Mucosa of gallbladder (tissue), 1 donor: ENCODE data around the gene EFR3B. TPM values are rescaled to one million over a fixed set of nuclear protein-coding genes. Genes with fewer than 3 reads are reported as not detected.
"Not testable (repeated sequence)": the region's sequence is repeated elsewhere in the genome, so short reads cannot be mapped to it uniquely, and the experiment has no call there.

Experiments used
- DNase-seq: peaks from one replicate; pipeline ENCODE4 v3.0.0-alpha.2; 2020; ENCODE audit warnings: low spot score
- total RNA-seq: library from RNA; stranded (reverse); gene quantifications from one replicate; pipeline ENCODE4 v1.2.1, GENCODE V29; 2021
- donor health status: DM: no; HTN: no; CAD: no.

The EFR3B gene, protein sequence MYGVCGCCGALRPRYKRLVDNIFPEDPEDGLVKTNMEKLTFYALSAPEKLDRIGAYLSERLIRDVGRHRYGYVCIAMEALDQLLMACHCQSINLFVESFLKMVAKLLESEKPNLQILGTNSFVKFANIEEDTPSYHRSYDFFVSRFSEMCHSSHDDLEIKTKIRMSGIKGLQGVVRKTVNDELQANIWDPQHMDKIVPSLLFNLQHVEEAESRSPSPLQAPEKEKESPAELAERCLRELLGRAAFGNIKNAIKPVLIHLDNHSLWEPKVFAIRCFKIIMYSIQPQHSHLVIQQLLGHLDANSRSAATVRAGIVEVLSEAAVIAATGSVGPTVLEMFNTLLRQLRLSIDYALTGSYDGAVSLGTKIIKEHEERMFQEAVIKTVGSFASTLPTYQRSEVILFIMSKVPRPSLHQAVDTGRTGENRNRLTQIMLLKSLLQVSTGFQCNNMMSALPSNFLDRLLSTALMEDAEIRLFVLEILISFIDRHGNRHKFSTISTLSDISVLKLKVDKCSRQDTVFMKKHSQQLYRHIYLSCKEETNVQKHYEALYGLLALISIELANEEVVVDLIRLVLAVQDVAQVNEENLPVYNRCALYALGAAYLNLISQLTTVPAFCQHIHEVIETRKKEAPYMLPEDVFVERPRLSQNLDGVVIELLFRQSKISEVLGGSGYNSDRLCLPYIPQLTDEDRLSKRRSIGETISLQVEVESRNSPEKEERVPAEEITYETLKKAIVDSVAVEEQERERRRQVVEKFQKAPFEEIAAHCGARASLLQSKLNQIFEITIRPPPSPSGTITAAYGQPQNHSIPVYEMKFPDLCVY
- total RNA-seq, result 1.8 TPM

DNA sequence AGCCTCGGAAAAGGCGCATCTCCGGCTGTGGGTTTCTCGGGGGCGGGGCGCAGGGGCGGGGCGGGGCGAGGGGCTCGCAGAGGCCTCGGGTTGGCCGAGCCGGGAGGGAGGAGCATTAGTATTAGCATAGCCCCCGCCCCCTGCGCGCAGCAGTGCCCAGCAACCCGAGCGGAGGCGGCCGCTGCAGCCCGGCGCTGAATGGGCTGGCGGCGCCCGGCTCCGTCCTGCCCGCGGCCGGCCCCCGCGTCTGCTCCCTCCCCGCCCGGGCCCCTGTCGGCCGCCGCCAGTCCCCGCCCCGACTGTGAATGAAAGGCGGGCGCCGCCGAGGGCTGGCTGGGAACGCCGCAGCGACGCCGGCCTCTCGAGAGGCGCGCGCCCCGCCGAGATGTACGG lies at the start of gene EFR3B:
Gene EFR3B (plus strand): TSS at position 149 of the 393 bp plus-strand sequence. CDS start 237 bp downstream, at position 386.
- peak; percentile 96 for DNase-seq

- DNase-seq, result no peak
Observed at GRCh38 chr2:24993406-24994145, 48.3 kb upstream of the EFR3B start.

GRCh38 chr2:24994146-24994724 lies 47.6 kb upstream of the EFR3B start:
- DNase-seq, result no peak

DNA sequence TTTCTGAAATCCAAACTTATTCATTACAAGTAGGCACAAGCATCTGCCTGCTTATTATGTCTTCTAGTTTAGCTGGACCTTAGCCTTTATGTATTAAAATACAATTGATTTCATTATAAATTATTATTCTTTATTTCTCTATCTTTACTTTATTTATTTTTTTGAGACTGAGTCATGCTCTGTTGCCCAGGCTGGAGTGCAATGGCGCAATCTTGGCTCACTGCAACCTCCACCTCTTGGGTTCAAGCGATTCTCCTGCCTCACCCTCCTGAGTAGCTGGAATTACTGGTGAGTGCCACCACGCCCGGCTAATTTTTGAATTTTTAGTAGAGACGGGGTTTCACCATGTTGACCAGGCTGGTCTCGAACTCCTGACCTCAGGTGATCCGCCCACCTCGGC lies 42.8 kb upstream of the EFR3B start:
- not testable (repeated sequence) for DNase-seq

DNA sequence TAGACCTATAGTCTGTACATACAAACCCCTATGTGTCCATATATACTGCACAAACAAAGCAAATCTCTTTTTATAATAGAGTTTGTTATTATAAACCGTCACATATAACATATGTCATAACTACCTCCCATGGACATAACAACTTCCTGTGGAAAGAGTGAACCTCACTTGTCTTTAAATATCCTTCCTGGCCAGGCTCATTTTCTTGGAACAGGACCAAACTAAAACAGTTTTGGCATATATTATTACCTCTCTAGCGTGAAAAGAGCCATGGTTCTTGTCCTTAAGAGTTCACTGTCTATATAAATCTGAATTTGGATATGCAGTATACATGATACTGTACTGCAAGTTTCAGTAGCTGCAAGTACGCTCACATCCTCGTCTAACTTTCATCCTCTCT lies 41.8 kb upstream of the EFR3B start:
- no peak for DNase-seq

GRCh38 chr2:25000503-25001324 lies 41.2 kb upstream of the EFR3B start:
- DNase-seq, result no peak

- no peak for DNase-seq
Observed at GRCh38 chr2:25001325-25001637, 40.6 kb upstream of the EFR3B start.

DNA sequence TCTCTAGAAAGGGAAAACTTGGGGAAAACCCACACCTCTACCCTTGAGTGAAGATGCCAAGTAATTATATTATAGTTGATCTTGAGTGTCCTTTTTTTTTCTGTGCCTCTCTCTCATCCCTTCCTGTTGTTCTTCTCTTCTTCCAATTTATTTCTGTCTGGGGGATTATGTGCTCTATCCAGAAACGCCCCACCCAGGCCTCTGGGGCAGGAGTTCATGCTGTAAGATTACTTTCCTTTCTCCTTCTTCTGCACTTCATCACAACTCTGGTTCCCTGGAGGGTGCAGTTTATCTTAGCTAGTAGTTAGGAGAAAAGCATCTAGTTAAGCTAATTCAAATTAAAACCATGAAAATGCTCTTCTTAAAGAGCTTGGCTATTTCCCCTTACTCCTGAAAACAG lies 39.8 kb upstream of the EFR3B start:
- no peak for DNase-seq

DNA sequence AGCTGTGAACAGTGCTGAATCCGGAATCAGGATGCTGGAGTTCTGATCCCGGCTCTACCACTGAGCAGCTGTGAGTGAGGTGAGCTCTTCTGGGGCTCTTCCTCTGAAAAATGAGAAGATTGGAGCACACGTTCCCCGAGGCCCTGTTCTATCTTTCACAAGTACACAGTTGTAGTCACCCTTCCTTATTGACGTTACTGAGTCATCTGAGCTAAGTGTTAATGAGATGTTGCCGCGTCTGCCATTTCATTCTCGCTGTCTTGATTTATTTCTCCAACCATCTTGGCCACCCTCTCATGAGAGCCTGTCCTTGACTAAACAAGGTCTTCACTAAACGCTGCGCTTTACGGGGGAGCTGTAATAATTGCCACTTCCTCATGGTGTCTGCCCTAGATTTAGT lies 31.9 kb upstream of the EFR3B start:
- no peak for DNase-seq

DNA sequence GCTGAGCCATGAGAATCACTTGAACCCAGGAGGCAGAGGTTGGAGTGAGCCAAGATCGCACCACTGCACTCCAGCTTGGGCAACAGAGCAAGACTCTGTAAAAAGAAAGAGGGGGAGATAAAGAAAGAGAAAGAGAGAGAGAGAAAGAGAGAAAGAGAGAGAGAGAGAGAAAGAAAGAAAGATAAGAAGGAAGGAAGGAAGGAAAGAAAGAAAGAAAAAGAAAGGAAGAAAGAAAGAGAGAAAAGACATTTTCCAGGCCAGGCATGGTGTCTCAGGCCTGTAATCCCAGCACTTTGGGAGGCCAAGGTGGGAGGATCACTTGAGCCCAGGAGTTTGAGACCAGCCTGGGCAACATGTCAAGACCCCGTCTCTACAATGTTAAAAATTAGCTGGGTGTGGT lies 30.5 kb upstream of the EFR3B start:
- not testable (repeated sequence) for DNase-seq

DNA sequence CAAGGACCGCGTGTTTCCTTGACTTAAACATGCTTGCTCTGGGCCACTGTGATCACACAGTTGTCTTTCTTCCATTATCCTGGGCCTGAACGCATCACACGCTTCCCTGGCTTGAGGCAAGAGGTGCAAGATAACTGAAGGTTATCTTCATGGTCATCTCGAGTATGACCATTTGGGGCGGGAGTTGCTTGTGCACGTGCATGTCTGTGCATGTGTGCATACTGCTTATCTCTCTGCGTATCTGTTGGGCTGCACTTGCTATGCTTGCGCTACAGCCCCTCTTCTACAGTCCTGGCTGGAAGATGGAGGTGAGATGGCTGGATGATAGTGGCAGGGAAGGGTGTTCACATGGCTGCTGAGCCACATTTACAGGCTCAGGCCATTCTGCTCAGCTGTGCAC lies 27.2 kb upstream of the EFR3B start:
- no peak for DNase-seq

DNA sequence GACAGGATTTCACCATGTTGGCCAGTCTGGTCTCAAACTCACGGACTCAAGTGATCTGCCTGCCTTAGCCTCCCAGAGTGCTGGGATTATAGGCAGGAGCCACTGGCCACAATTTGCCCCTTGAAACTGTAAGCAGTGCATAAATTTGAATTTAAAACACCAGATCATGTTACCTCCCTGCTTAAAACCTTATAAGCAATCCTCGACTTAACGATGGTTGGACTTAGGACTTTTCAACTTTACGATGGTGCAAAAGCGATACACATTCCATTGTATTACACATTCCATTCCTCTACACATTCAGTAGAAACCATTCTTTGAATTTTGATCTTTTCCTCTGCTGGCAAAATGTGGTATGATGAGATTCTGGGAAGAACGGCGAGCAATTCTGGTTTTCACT lies 23.2 kb upstream of the EFR3B start:
- DNase-seq, result no peak

GRCh38 chr2:25021791-25022362 lies 20.0 kb upstream of the EFR3B start:
- no peak for DNase-seq

GRCh38 chr2:25023333-25023732 lies 18.5 kb upstream of the EFR3B start:
- DNase-seq, result no peak

- no peak for DNase-seq
Observed at GRCh38 chr2:25025229-25026007, 16.5 kb upstream of the EFR3B start.

- DNase-seq, result no peak
Observed at GRCh38 chr2:25026008-25026530, 15.8 kb upstream of the EFR3B start.

- no peak for DNase-seq
Observed at GRCh38 chr2:25029183-25029554, 12.7 kb upstream of the EFR3B start.

- no peak for DNase-seq
Observed at GRCh38 chr2:25030702-25031101, 11.2 kb upstream of the EFR3B start.

DNA sequence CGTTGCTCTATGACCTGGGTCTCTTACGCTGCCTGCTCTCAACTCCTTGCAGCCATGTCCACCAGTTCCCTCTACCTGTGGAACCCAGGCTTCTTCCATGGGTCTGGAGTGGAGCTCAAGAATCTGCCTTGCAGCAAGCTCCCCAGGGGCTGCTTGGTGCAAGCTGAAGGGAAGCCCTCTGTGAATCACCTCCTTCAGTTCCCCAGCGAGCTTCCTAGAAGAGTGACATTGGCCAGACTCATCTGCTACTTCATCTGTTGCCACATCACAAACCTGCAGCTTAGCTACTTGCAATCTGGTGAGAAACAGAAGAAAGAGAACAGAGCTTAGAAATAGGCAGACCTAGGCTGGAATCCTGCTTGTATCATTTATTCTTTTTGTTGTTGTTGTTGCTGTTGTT lies 9.8 kb upstream of the EFR3B start:
- DNase-seq, result no peak

- DNase-seq, result no peak
Observed at GRCh38 chr2:25032901-25033300, 9.0 kb upstream of the EFR3B start.
